Lung (tissue), 12 donors: ENCODE data around the gene ZNF521. TPM values are rescaled to one million over a fixed set of nuclear protein-coding genes. Genes with fewer than 3 reads are reported as not detected.

Experiments
- ATAC-seq: fragments of 200-7000 bp; cut with Tn5 transposase; one replicate; pipeline ENCODE4 v1.9.1; 2020; ENCODE audit warnings: moderate number of reproducible peaks; ENCODE audit not compliant: insufficient read depth, low FRiP score
- DNase-seq, 3 donors: peaks; one replicate each; pipeline ENCODE4 v3.0.0-alpha.2; 2013 to 2017
- H3K27ac ChIP-seq, 2 donors: one replicate each; pipeline ENCODE4 v1.5.1; 2013; ENCODE audit warnings: mild to moderate bottlenecking in 2 of 2, moderate library complexity in 2 of 2, control low read depth in 1 of 2, inconsistent platforms in 1 of 2, low read depth in 1 of 2, low read length in 1 of 2
- H3K27me3 ChIP-seq, 3 donors: one replicate each; pipeline ENCODE4 v1.5.1; 2013; ENCODE audit warnings: low read length in 2 of 3; ENCODE audit not compliant: control insufficient read depth in 3 of 3, insufficient read depth in 3 of 3
- H3K36me3 ChIP-seq, 4 donors: one replicate each; pipeline ENCODE4 v1.5.1; 2013; ENCODE audit warnings: low read length in 4 of 4, mild to moderate bottlenecking in 1 of 4, moderate library complexity in 1 of 4; ENCODE audit not compliant: control insufficient read depth in 4 of 4, insufficient read depth in 4 of 4
- H3K4me1 ChIP-seq, 5 donors: one replicate each; pipeline ENCODE4 v1.5.1; 2013; ENCODE audit warnings: low read length in 5 of 5, mild to moderate bottlenecking in 2 of 5, moderate library complexity in 1 of 5; ENCODE audit not compliant: control insufficient read depth in 5 of 5, insufficient read depth in 5 of 5
- H3K4me3 ChIP-seq: one replicate; pipeline ENCODE4 v1.5.1; 2013; ENCODE audit warnings: mild to moderate bottlenecking, control low read depth, moderate library complexity
- H3K9ac ChIP-seq, 2 donors: one replicate each; pipeline ENCODE4 v1.5.1; 2013; ENCODE audit warnings: low read length in 2 of 2, control low read depth in 1 of 2; ENCODE audit not compliant: insufficient read depth in 1 of 2
- H3K9me3 ChIP-seq, 4 donors: one replicate each; pipeline ENCODE4 v1.5.1; 2013; ENCODE audit warnings: low read length in 3 of 4, mild to moderate bottlenecking in 1 of 4, moderate library complexity in 1 of 4; ENCODE audit not compliant: control insufficient read depth in 4 of 4, insufficient read depth in 3 of 4
- CTCF ChIP-seq: IDR thresholded peaks from 2 replicates; pipeline ENCODE4 v1.5.1; 2012; ENCODE audit warnings: mild to moderate bottlenecking; ENCODE audit errors: control extremely low read depth, extremely low read depth
- WGBS, 2 donors: extraction: QIAGEN DNeasy Blood & Tissue Kit; methylation state at CpG; one replicate each; pipeline ENCODE4 v1.1.7; 2013; 5-methylcytosine and 5-hydroxymethylcytosine counted together
- polyA plus RNA-seq, 2 donors: library from polyadenylated mRNA; stranded (reverse); fragments of 200-250 nt; gene quantifications; one replicate each; pipeline ENCODE4 v1.2.1, GENCODE V29; 2013
- total RNA-seq, 2 donors: library from RNA; depleted of rRNA in 1 of 2; stranded (reverse); fragments of >200 nt in 1 of 2; gene quantifications; one replicate each; pipeline ENCODE4 v1.2.1, GENCODE V29; 2014 to 2021
- donor health status: control.
- donor health status: control.
- donor health status: Bipolar disorder and iron deficiency.
- donor health status: healthy.
- donor health status: DM: yes; HTN: yes; CAD: no.

The ZNF521 gene
- total and polyA plus RNA-seq, 4 donors = 1.5 to 48.8 (median 10.7) TPM

GRCh38 chr18:25176518-25177042 lies 175.4 kb downstream of the ZNF521 start:
- no peak for DNase-seq

GRCh38 chr18:25175558-25176517 lies 176.1 kb downstream of the ZNF521 start:
- no peak for TF ChIP-seq CTCF
- no peak for ATAC-seq
- H3K27ac ChIP-seq = no peak overlapping the region
- no peak overlapping the region for H3K4me3 ChIP-seq
- no peaks in the 10 kb centered on the region for H3K27me3 ChIP-seq
- 83 to 91% methylated on average over 10 of the region's 10 CpGs for WGBS, 2 donors
- DNase-seq = no peak
- H3K4me1 ChIP-seq = peaks cover 0 to 14% (median 0%) of the 10 kb centered on the region in 5 donors
- H3K9ac ChIP-seq = no peak overlapping the region
- H3K9me3 ChIP-seq = no peaks in the 10 kb centered on the region
- H3K36me3 ChIP-seq = peaks cover 0 to 2% (median 0%) of the 10 kb centered on the region in 4 donors

More at GRCh38 chr18:25176518-25177042, 175.4 kb downstream of the ZNF521 start:
- Histone ChIP-seq H3K27ac (no peak overlapping the region), H3K4me3 (no peak overlapping the region), H3K27me3 (no peaks in the 10 kb centered on the region), H3K4me1 (peaks cover 0 to 10% (median 0%) of the 10 kb centered on the region in 5 donors), H3K9me3 (no peaks in the 10 kb centered on the region), H3K36me3 (peaks cover 0 to 2% (median 0%) of the 10 kb centered on the region in 4 donors), H3K9ac (no peak overlapping the region)
- TF ChIP-seq CTCF = no peak
- WGBS, 2 donors = 96 to 98% methylated on average over 19 of the region's 19 CpGs
- ATAC-seq = no peak

- H3K36me3 ChIP-seq = no peaks in the 10 kb centered on the region
- H3K4me3 ChIP-seq = no peak overlapping the region
- H3K9me3 ChIP-seq = no peaks in the 10 kb centered on the region
- WGBS, 2 donors = 94% methylated on average over 7 of the region's 7 CpGs
- TF ChIP-seq CTCF = no peak
- H3K27me3 ChIP-seq = no peaks in the 10 kb centered on the region
- peaks cover 0 to 14% (median 0%) of the 10 kb centered on the region in 5 donors for H3K4me1 ChIP-seq
- no peak overlapping the region for H3K27ac ChIP-seq
- H3K9ac ChIP-seq = no peak overlapping the region
- ATAC-seq (no peak), DNase-seq (no peak)
Observed at GRCh38 chr18:25174324-25174723, 177.6 kb downstream of the ZNF521 start.
